HepG2 (cell line): ENCODE measurements around the gene MED1. TPM values are rescaled to one million over a fixed set of nuclear protein-coding genes. Genes with fewer than 3 reads are reported as not detected.

Experiments
- KLF11 ChIP-seq: IDR thresholded peaks from 2 replicates; pipeline ENCODE4 v1.6.1; 2016; ENCODE audit warnings: missing compliant biosample characterization
- PAX8 ChIP-seq: sonication (generic); formaldehyde crosslinking; IDR thresholded peaks from 2 replicates; pipeline ENCODE4 v1.8.0; 2022; ENCODE audit warnings: mild to moderate bottlenecking, missing genetic modification reagents, borderline replicate concordance
- SIX1 ChIP-seq: sonication (generic); formaldehyde crosslinking; IDR thresholded peaks from 2 replicates; pipeline ENCODE4 v1.4.0; 2020; ENCODE audit warnings: missing genetic modification reagents, borderline replicate concordance
- SP1 ChIP-seq, 2 experiments: fragments of 450-650 bp in 1 of 2; sonication (generic) in 1 of 2; formaldehyde crosslinking in 1 of 2; IDR thresholded peaks; 2 replicates each; pipeline versions ENCODE4 v1.4.0 to v1.6.1; 2016 to 2020; ENCODE audit warnings: missing genetic modification reagents in 1 of 2
- ZNF713 ChIP-seq: sonication (generic); formaldehyde crosslinking; IDR thresholded peaks from 2 replicates; pipeline ENCODE4 v1.4.0; 2020; ENCODE audit warnings: mild to moderate bottlenecking, missing genetic modification reagents
- ZSCAN30 ChIP-seq: sonication (generic); formaldehyde crosslinking; IDR thresholded peaks from 2 replicates; pipeline ENCODE4 v1.5.0; 2020; ENCODE audit warnings: mild to moderate bottlenecking, missing genetic modification reagents
- polyA plus RNA-seq, 8 experiments: library from polyadenylated mRNA; depleted of rRNA in 3 of 8; stranded (reverse) in 7 of 8; unstranded in 1 of 8; fragments of >200 nt; fragmentation: Illumina TruSeq in 4 of 8; extraction: Trizol in 4 of 8; gene quantifications; 2 replicates each; pipeline versions ENCODE4 v1.2.1 to v1.2.3, GENCODE V29; 2011 to 2016; ENCODE audit warnings: low read depth in 4 of 8, missing spikeins in 1 of 8, mixed read lengths in 1 of 8; ENCODE audit not compliant: insufficient read depth in 1 of 8
- total RNA-seq, 5 experiments: library from RNA; depleted of rRNA; stranded (reverse); fragments of >200 nt; fragmentation: Illumina TruSeq; extraction: Trizol; gene quantifications; 2 replicates each; pipeline ENCODE4 v1.2.3, GENCODE V29; 2016; ENCODE audit warnings: low read depth in 1 of 5
- TF ChIP-seq, protein P1 (sequence below): sonication (generic); formaldehyde crosslinking; IDR thresholded peaks from 2 replicates; pipeline ENCODE4 v1.5.0; 2020; ENCODE audit warnings: mild to moderate bottlenecking, missing genetic modification reagents, borderline replicate concordance
- TF ChIP-seq, protein P2 (sequence below): sonication (generic); formaldehyde crosslinking; IDR thresholded peaks from 2 replicates; pipeline ENCODE4 v1.4.0; 2020; ENCODE audit warnings: mild to moderate bottlenecking, missing genetic modification reagents
- TF ChIP-seq, protein P3 (sequence below): sonication (generic); formaldehyde crosslinking; IDR thresholded peaks from 2 replicates; pipeline ENCODE4 v1.5.0; 2020; ENCODE audit warnings: missing genetic modification reagents, mild to moderate bottlenecking, borderline replicate concordance
- TF ChIP-seq, protein P4 (sequence below): sonication (generic); formaldehyde crosslinking; IDR thresholded peaks from 2 replicates; pipeline ENCODE4 v1.5.0; 2020; ENCODE audit warnings: mild to moderate bottlenecking, missing genetic modification reagents, borderline replicate concordance

Gene MED1
- total and polyA plus RNA-seq, 2 of the 13 experiments (the other 11 are each of a cell fraction or from before 2014, with no cell fraction given), result 37.5 to 40.1 TPM

DNA sequence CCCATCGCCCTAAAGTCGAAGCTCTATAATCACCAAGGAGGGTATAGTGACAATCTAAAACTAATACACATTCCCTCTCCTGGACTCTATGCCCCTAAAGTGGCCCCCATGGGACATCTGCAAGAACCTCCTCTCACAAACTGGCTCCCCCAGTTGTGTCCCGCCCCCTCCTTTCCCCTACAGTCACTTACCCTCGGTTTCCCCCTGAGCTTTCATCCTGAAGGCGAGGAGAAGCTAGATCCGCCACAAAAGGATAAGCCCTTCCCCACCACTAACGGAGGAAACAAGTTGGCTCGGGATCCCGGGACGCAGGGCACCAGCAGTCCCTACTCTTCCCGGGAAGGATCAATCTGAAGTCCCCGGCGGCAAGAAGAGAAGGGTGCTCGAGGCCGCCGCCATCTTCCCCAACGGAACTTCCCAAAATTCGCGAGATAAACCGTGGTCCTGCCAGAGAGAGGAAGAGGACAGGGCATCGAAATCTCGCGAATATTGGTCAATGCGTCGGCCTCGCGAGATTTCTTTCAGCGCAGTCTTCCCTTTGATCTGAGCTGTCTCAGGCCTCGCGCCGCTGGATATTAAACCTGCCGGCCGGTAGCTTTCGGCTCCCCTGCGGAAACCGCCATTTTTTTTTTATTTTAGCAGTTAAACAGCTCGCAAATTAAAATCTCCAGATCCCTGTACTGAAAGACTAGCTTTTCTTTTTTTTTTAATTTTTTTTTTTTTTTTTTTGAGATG, at the start of gene MED1 (continued):
- TF ChIP-seq, protein P1, sequence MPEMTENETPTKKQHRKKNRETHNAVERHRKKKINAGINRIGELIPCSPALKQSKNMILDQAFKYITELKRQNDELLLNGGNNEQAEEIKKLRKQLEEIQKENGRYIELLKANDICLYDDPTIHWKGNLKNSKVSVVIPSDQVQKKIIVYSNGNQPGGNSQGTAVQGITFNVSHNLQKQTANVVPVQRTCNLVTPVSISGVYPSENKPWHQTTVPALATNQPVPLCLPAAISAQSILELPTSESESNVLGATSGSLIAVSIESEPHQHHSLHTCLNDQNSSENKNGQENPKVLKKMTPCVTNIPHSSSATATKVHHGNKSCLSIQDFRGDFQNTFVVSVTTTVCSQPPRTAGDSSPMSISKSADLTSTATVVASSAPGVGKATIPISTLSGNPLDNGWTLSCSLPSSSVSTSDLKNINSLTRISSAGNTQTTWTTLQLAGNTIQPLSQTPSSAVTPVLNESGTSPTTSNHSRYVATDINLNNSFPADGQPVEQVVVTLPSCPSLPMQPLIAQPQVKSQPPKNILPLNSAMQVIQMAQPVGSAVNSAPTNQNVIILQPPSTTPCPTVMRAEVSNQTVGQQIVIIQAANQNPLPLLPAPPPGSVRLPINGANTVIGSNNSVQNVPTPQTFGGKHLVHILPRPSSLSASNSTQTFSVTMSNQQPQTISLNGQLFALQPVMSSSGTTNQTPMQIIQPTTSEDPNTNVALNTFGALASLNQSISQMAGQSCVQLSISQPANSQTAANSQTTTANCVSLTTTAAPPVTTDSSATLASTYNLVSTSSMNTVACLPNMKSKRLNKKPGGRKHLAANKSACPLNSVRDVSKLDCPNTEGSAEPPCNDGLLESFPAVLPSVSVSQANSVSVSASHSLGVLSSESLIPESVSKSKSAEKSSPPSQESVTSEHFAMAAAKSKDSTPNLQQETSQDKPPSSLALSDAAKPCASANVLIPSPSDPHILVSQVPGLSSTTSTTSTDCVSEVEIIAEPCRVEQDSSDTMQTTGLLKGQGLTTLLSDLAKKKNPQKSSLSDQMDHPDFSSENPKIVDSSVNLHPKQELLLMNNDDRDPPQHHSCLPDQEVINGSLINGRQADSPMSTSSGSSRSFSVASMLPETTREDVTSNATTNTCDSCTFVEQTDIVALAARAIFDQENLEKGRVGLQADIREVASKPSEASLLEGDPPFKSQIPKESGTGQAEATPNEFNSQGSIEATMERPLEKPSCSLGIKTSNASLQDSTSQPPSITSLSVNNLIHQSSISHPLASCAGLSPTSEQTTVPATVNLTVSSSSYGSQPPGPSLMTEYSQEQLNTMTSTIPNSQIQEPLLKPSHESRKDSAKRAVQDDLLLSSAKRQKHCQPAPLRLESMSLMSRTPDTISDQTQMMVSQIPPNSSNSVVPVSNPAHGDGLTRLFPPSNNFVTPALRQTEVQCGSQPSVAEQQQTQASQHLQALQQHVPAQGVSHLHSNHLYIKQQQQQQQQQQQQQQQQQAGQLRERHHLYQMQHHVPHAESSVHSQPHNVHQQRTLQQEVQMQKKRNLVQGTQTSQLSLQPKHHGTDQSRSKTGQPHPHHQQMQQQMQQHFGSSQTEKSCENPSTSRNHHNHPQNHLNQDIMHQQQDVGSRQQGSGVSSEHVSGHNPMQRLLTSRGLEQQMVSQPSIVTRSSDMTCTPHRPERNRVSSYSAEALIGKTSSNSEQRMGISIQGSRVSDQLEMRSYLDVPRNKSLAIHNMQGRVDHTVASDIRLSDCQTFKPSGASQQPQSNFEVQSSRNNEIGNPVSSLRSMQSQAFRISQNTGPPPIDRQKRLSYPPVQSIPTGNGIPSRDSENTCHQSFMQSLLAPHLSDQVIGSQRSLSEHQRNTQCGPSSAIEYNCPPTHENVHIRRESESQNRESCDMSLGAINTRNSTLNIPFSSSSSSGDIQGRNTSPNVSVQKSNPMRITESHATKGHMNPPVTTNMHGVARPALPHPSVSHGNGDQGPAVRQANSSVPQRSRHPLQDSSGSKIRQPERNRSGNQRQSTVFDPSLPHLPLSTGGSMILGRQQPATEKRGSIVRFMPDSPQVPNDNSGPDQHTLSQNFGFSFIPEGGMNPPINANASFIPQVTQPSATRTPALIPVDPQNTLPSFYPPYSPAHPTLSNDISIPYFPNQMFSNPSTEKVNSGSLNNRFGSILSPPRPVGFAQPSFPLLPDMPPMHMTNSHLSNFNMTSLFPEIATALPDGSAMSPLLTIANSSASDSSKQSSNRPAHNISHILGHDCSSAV (CRISPR knock-in tag), result 0 out of 2 replicates have a peak, but pooled peaks have one; percentile 37
- TF ChIP-seq KLF11 (CRISPR knock-in tag), result no peak
- TF ChIP-seq ZNF713, result no peak
- peak; percentile 64; the same call in 1 of the 2 replicates for TF ChIP-seq ZSCAN30 (CRISPR knock-in tag)
- TF ChIP-seq, protein P2, sequence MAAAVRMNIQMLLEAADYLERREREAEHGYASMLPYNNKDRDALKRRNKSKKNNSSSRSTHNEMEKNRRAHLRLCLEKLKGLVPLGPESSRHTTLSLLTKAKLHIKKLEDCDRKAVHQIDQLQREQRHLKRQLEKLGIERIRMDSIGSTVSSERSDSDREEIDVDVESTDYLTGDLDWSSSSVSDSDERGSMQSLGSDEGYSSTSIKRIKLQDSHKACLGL (CRISPR knock-in tag), result peak; percentile 63
- TF ChIP-seq, protein P3, sequence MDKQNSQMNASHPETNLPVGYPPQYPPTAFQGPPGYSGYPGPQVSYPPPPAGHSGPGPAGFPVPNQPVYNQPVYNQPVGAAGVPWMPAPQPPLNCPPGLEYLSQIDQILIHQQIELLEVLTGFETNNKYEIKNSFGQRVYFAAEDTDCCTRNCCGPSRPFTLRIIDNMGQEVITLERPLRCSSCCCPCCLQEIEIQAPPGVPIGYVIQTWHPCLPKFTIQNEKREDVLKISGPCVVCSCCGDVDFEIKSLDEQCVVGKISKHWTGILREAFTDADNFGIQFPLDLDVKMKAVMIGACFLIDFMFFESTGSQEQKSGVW, result 0 out of 2 replicates have a peak, but pooled peaks have one; percentile 39
- peak; percentile 76; the same call in 1 of the 2 replicates for TF ChIP-seq SP1 (IDR thresholded peaks at IDR 0.05)
- TF ChIP-seq SP1 (CRISPR knock-in tag; IDR thresholded peaks at IDR 0.05), result no peak
- TF ChIP-seq PAX8 (CRISPR knock-in tag), result no peak
- TF ChIP-seq, protein P4, sequence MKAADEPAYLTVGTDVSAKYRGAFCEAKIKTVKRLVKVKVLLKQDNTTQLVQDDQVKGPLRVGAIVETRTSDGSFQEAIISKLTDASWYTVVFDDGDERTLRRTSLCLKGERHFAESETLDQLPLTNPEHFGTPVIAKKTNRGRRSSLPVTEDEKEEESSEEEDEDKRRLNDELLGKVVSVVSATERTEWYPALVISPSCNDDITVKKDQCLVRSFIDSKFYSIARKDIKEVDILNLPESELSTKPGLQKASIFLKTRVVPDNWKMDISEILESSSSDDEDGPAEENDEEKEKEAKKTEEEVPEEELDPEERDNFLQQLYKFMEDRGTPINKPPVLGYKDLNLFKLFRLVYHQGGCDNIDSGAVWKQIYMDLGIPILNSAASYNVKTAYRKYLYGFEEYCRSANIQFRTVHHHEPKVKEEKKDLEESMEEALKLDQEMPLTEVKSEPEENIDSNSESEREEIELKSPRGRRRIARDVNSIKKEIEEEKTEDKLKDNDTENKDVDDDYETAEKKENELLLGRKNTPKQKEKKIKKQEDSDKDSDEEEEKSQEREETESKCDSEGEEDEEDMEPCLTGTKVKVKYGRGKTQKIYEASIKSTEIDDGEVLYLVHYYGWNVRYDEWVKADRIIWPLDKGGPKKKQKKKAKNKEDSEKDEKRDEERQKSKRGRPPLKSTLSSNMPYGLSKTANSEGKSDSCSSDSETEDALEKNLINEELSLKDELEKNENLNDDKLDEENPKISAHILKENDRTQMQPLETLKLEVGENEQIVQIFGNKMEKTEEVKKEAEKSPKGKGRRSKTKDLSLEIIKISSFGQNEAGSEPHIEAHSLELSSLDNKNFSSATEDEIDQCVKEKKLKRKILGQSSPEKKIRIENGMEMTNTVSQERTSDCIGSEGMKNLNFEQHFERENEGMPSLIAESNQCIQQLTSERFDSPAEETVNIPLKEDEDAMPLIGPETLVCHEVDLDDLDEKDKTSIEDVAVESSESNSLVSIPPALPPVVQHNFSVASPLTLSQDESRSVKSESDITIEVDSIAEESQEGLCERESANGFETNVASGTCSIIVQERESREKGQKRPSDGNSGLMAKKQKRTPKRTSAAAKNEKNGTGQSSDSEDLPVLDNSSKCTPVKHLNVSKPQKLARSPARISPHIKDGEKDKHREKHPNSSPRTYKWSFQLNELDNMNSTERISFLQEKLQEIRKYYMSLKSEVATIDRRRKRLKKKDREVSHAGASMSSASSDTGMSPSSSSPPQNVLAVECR, result peak; percentile 84
- TF ChIP-seq SIX1 (CRISPR knock-in tag), result no peak
